Measurements from ENCODE around the gene SETDB1.
A peak's percentile ranks its signal among the peaks of the same experiment; 100 is the strongest.

The SETDB1 gene

GRCh38 chr1:150999926-151000325, 73.8 kb downstream of the SETDB1 start:
- H3K4me3 ChIP-seq (ENCODE audit: low read length): no peak overlapping the region
- no peak overlapping the region for H3K27ac ChIP-seq (ENCODE audit: low read depth, low read length)
- H3K27me3 ChIP-seq (ENCODE audit: control insufficient read depth, insufficient read depth, low read length): no peaks in the 10 kb centered on the region
- no peak overlapping the region for H3K9ac ChIP-seq (ENCODE audit: low read length)
- peaks cover 21% of the 10 kb centered on the region for H3K36me3 ChIP-seq (ENCODE audit: control insufficient read depth, insufficient read depth, low read length)
- H3K4me1 ChIP-seq (ENCODE audit: control insufficient read depth, insufficient read depth, low read length): peaks cover 3% of the 10 kb centered on the region

GRCh38 chr1:151000408-151000807, 74.2 kb downstream of the SETDB1 start:
- H3K9ac ChIP-seq (ENCODE audit: low read length): no peak overlapping the region
- H3K4me1 ChIP-seq (ENCODE audit: control insufficient read depth, insufficient read depth, low read length): peaks cover 3% of the 10 kb centered on the region
- peaks cover 21% of the 10 kb centered on the region for H3K36me3 ChIP-seq (ENCODE audit: control insufficient read depth, insufficient read depth, low read length)
- no peaks in the 10 kb centered on the region for H3K27me3 ChIP-seq (ENCODE audit: control insufficient read depth, insufficient read depth, low read length)
- H3K27ac ChIP-seq (ENCODE audit: low read depth, low read length): no peak overlapping the region
- H3K4me3 ChIP-seq (ENCODE audit: low read length): no peak overlapping the region

GRCh38 chr1:151001602-151002001, 75.4 kb downstream of the SETDB1 start:
- Histone ChIP-seq H3K36me3 (ENCODE audit: control insufficient read depth, insufficient read depth, low read length) (peaks cover 21% of the 10 kb centered on the region), H3K4me1 (ENCODE audit: control insufficient read depth, insufficient read depth, low read length) (peaks cover 3% of the 10 kb centered on the region), H3K27me3 (ENCODE audit: control insufficient read depth, insufficient read depth, low read length) (no peaks in the 10 kb centered on the region), H3K27ac (ENCODE audit: low read depth, low read length) (no peak overlapping the region), H3K9ac (ENCODE audit: low read length) (no peak overlapping the region), H3K4me3 (ENCODE audit: low read length) (no peak overlapping the region)

GRCh38 chr1:151002051-151002450, 75.9 kb downstream of the SETDB1 start:
- no peak overlapping the region for H3K4me3 ChIP-seq (ENCODE audit: low read length)
- no peak overlapping the region for H3K27ac ChIP-seq (ENCODE audit: low read depth, low read length)
- peaks cover 6% of the 10 kb centered on the region for H3K4me1 ChIP-seq (ENCODE audit: control insufficient read depth, insufficient read depth, low read length)
- H3K36me3 ChIP-seq (ENCODE audit: control insufficient read depth, insufficient read depth, low read length): peaks cover 21% of the 10 kb centered on the region
- no peaks in the 10 kb centered on the region for H3K27me3 ChIP-seq (ENCODE audit: control insufficient read depth, insufficient read depth, low read length)
- H3K9ac ChIP-seq (ENCODE audit: low read length): no peak overlapping the region

- Histone ChIP-seq H3K4me1 (ENCODE audit: control insufficient read depth, insufficient read depth, low read length) (peaks cover 12% of the 10 kb centered on the region), H3K4me3 (ENCODE audit: low read length) (no peak overlapping the region), H3K27ac (ENCODE audit: low read depth, low read length) (no peak overlapping the region)
These were observed 76.4 kb downstream of the SETDB1 start for GRCh38 chr1:151002611-151003010.

GRCh38 chr1:151003180-151003579, 77.0 kb downstream of the SETDB1 start:
- Histone ChIP-seq H3K4me3 (ENCODE audit: low read length) (no peak overlapping the region), H3K4me1 (ENCODE audit: control insufficient read depth, insufficient read depth, low read length) (peaks cover 16% of the 10 kb centered on the region), H3K9ac (ENCODE audit: low read length) (no peak overlapping the region), H3K27me3 (ENCODE audit: control insufficient read depth, insufficient read depth, low read length) (no peaks in the 10 kb centered on the region), H3K27ac (ENCODE audit: low read depth, low read length) (no peak overlapping the region), H3K36me3 (ENCODE audit: control insufficient read depth, insufficient read depth, low read length) (peaks cover 13% of the 10 kb centered on the region)

More at GRCh38 chr1:151002611-151003010, 76.4 kb downstream of the SETDB1 start:
- no peak overlapping the region for H3K9ac ChIP-seq (ENCODE audit: low read length)
- peaks cover 15% of the 10 kb centered on the region for H3K36me3 ChIP-seq (ENCODE audit: control insufficient read depth, insufficient read depth, low read length)
- H3K27me3 ChIP-seq (ENCODE audit: control insufficient read depth, insufficient read depth, low read length): no peaks in the 10 kb centered on the region

- peak overlapping the region; percentile 28 for H3K9ac ChIP-seq (ENCODE audit: low read length)
- peaks cover 3% of the 10 kb centered on the region for H3K36me3 ChIP-seq (ENCODE audit: control insufficient read depth, insufficient read depth, low read length)
- H3K4me1 ChIP-seq (ENCODE audit: control insufficient read depth, insufficient read depth, low read length): peaks cover 16% of the 10 kb centered on the region
- no peaks in the 10 kb centered on the region for H3K27me3 ChIP-seq (ENCODE audit: control insufficient read depth, insufficient read depth, low read length)
- H3K27ac ChIP-seq (ENCODE audit: low read depth, low read length): peak overlapping the region; percentile 83
- peak overlapping the region; percentile 74 for H3K4me3 ChIP-seq (ENCODE audit: low read length)
These were observed 79.7 kb downstream of the SETDB1 start for GRCh38 chr1:151005729-151006319.

GRCh38 chr1:151006327-151007052, 80.3 kb downstream of the SETDB1 start, which contains the start of gene MINDY1:
Gene MINDY1, minus strand, starts transcription at chr1:151006902. Its CDS starts 4,285 bp downstream, at chr1:151002617.
- Histone ChIP-seq H3K27ac (ENCODE audit: low read depth, low read length) (peak within 1 kb of the TSS; percentile 83), H3K4me1 (ENCODE audit: control insufficient read depth, insufficient read depth, low read length) (peaks cover 16% of the 10 kb centered on the region), H3K9ac (ENCODE audit: low read length) (peak within 1 kb of the TSS; percentile 52), H3K4me3 (ENCODE audit: low read length) (peak within 1 kb of the TSS; percentile 74), H3K27me3 (ENCODE audit: control insufficient read depth, insufficient read depth, low read length) (no peaks in the 10 kb centered on the region), H3K36me3 (ENCODE audit: control insufficient read depth, insufficient read depth, low read length) (peaks cover 2% of the 10 kb centered on the region)

GRCh38 chr1:151007853-151008243, 81.7 kb downstream of the SETDB1 start:
- peaks cover 16% of the 10 kb centered on the region for H3K4me1 ChIP-seq (ENCODE audit: control insufficient read depth, insufficient read depth, low read length)
- peak overlapping the region; percentile 83 for H3K27ac ChIP-seq (ENCODE audit: low read depth, low read length)
- peak overlapping the region; percentile 64 for H3K4me3 ChIP-seq (ENCODE audit: low read length)
- no peaks in the 10 kb centered on the region for H3K36me3 ChIP-seq (ENCODE audit: control insufficient read depth, insufficient read depth, low read length)
- H3K9ac ChIP-seq (ENCODE audit: low read length): peak overlapping the region; percentile 16
- H3K27me3 ChIP-seq (ENCODE audit: control insufficient read depth, insufficient read depth, low read length): no peaks in the 10 kb centered on the region

GRCh38 chr1:151008244-151009205, 82.4 kb downstream of the SETDB1 start, which contains the start of gene PRUNE1:
Gene PRUNE1, plus strand, starts transcription at chr1:151008449. Its CDS starts 184 bp downstream, at chr1:151008633.
- Histone ChIP-seq H3K36me3 (ENCODE audit: control insufficient read depth, insufficient read depth, low read length) (no peaks in the 10 kb centered on the region), H3K27me3 (ENCODE audit: control insufficient read depth, insufficient read depth, low read length) (no peaks in the 10 kb centered on the region), H3K4me1 (ENCODE audit: control insufficient read depth, insufficient read depth, low read length) (peaks cover 16% of the 10 kb centered on the region), H3K4me3 (ENCODE audit: low read length) (peak within 1 kb of the TSS; percentile 86), H3K27ac (ENCODE audit: low read depth, low read length) (peak within 1 kb of the TSS; percentile 83), H3K9ac (ENCODE audit: low read length) (peak within 1 kb of the TSS; percentile 77)

- Histone ChIP-seq H3K36me3 (ENCODE audit: control insufficient read depth, insufficient read depth, low read length) (no peaks in the 10 kb centered on the region), H3K27me3 (ENCODE audit: control insufficient read depth, insufficient read depth, low read length) (no peaks in the 10 kb centered on the region), H3K4me3 (ENCODE audit: low read length) (peak overlapping the region; percentile 86), H3K27ac (ENCODE audit: low read depth, low read length) (peak overlapping the region; percentile 83), H3K9ac (ENCODE audit: low read length) (no peak overlapping the region), H3K4me1 (ENCODE audit: control insufficient read depth, insufficient read depth, low read length) (peaks cover 14% of the 10 kb centered on the region)
These were observed 83.0 kb downstream of the SETDB1 start for GRCh38 chr1:151009206-151009587.

Data from rectal smooth muscle tissue (tissue), 1 donor.